ENCODE data around the gene FOSL1. TPM values are rescaled to one million over a fixed set of nuclear protein-coding genes. Genes with fewer than 3 reads are reported as not detected.
A peak's percentile ranks its signal among the peaks of the same experiment; 100 is the strongest.

Gene FOSL1
- total RNA-seq, 1 experiment from 2014 or later, result not detected

- H3K9me2 ChIP-seq (replicated peaks; ENCODE audit: insufficient read depth, low read length), result no peaks in the 10 kb centered on the region
- no peak for DNase-seq
- no peak overlapping the region for H2AFZ ChIP-seq (ENCODE audit: low read length)
- no peak overlapping the region for H3K4me2 ChIP-seq (ENCODE audit: low read depth, low read length, poor library complexity, severe bottlenecking)
- peaks cover 22% of the 10 kb centered on the region for H3K79me2 ChIP-seq (ENCODE audit: low read length)
- peaks cover 35% of the 10 kb centered on the region for H3K4me1 ChIP-seq (ENCODE audit: low read length)
- H3K9ac ChIP-seq (ENCODE audit: low read length), result no peak overlapping the region
- no peak overlapping the region for H3K4me3 ChIP-seq (ENCODE audit: low read length)
- no peaks in the 10 kb centered on the region for H3K9me3 ChIP-seq (ENCODE audit: low read length)
- H3K27me3 ChIP-seq (ENCODE audit: low read length), result no peaks in the 10 kb centered on the region
- H3K27ac ChIP-seq (ENCODE audit: low read length), result no peak overlapping the region
- H3K36me3 ChIP-seq (ENCODE audit: insufficient read depth, low read length), result peaks cover 25% of the 10 kb centered on the region
- no peaks in the 10 kb centered on the region; the same call in 1 of the 2 replicates for H4K20me1 ChIP-seq (ENCODE audit: insufficient read depth, low read depth, low read length)
Observed at GRCh38 chr11:65883786-65884715, 16.1 kb downstream of the FOSL1 start.

DNA sequence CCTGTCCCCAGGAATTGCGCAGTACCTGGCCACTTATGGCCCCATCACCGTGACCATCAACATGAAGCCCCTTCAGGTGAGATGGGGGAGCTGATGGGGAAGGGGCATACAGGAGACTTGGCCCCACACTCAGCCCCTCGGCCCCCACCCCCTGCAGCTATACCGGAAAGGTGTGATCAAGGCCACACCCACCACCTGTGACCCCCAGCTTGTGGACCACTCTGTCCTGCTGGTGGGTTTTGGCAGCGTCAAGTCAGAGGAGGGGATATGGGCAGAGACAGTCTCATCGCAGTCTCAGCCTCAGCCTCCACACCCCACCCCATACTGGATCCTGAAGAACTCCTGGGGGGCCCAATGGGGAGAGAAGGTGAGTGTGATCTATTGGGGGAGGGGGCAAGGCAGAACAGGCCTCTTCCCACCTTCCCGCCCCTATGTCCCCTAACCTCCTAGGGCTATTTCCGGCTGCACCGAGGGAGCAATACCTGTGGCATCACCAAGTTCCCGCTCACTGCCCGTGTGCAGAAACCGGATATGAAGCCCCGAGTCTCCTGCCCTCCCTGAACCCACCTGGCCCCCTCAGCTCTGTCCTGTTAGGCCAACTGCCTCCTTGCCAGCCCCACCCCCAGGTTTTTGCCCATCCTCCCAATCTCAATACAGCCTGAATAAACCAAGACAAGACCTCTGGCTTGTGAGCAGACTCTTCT lies 17.0 kb downstream of the FOSL1 start:
- Histone ChIP-seq H3K4me1 (ENCODE audit: low read length) (peaks cover 29% of the 10 kb centered on the region), H3K4me2 (ENCODE audit: low read depth, low read length, poor library complexity, severe bottlenecking) (no peak overlapping the region), H3K79me2 (ENCODE audit: low read length) (peaks cover 21% of the 10 kb centered on the region), H3K36me3 (ENCODE audit: insufficient read depth, low read length) (peaks cover 25% of the 10 kb centered on the region), H3K9ac (ENCODE audit: low read length) (no peak overlapping the region), H3K9me2 (replicated peaks; ENCODE audit: insufficient read depth, low read length) (no peaks in the 10 kb centered on the region), H2AFZ (ENCODE audit: low read length) (no peak overlapping the region), H4K20me1 (ENCODE audit: insufficient read depth, low read depth, low read length) (no peaks in the 10 kb centered on the region; the same call in 1 of the 2 replicates), H3K27ac (ENCODE audit: low read length) (no peak overlapping the region), H3K9me3 (ENCODE audit: low read length) (no peaks in the 10 kb centered on the region), H3K27me3 (ENCODE audit: low read length) (no peaks in the 10 kb centered on the region), H3K4me3 (ENCODE audit: low read length) (no peak overlapping the region)
- no peak for DNase-seq

DNA sequence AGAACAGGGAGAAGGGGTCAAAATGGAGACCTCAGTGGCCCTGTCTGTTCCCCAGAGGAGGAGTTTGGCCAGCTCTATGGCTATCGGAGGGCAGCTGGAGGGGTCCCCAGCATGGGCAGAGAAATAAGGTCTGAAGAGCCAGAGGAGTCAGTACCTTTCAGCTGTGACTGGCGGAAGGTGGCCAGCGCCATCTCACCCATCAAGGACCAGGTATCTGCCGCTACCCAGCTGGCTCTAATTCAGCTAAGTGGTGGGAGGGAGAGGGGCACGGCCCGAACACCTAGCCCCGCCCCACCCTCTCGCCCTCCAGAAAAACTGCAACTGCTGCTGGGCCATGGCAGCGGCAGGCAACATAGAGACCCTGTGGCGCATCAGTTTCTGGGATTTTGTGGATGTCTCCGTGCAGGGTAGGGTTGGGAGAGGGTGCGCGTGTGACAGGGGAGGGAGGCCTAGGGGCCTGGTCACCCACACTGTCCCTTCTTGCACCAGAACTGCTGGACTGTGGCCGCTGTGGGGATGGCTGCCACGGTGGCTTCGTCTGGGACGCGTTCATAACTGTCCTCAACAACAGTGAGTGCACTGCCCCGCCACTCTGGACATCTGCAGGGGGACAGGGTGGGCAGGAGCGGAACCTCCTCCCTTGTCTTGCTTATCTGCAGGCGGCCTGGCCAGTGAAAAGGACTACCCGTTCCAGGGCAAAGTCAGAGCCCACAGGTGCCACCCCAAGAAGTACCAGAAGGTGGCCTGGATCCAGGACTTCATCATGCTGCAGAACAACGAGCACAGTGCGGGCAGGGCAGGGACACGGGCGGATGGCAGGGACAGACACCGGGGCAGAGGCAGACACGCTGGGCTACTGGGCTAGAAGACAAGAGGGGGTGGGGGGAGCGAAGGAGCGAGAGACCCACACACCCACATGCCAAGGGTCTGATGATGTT lies 17.8 kb downstream of the FOSL1 start:
- no peak for DNase-seq
- no peaks in the 10 kb centered on the region for H3K27me3 ChIP-seq (ENCODE audit: low read length)
- no peak overlapping the region for H3K4me2 ChIP-seq (ENCODE audit: low read depth, low read length, poor library complexity, severe bottlenecking)
- H3K9me2 ChIP-seq (replicated peaks; ENCODE audit: insufficient read depth, low read length), result no peaks in the 10 kb centered on the region
- no peak overlapping the region for H2AFZ ChIP-seq (ENCODE audit: low read length)
- H3K27ac ChIP-seq (ENCODE audit: low read length), result no peak overlapping the region
- no peaks in the 10 kb centered on the region; the same call in 1 of the 2 replicates for H4K20me1 ChIP-seq (ENCODE audit: insufficient read depth, low read depth, low read length)
- H3K36me3 ChIP-seq (ENCODE audit: insufficient read depth, low read length), result peaks cover 25% of the 10 kb centered on the region
- peaks cover 13% of the 10 kb centered on the region for H3K79me2 ChIP-seq (ENCODE audit: low read length)
- no peak overlapping the region for H3K4me3 ChIP-seq (ENCODE audit: low read length)
- no peaks in the 10 kb centered on the region for H3K9me3 ChIP-seq (ENCODE audit: low read length)
- no peak overlapping the region for H3K9ac ChIP-seq (ENCODE audit: low read length)
- peaks cover 27% of the 10 kb centered on the region for H3K4me1 ChIP-seq (ENCODE audit: low read length)

DNA sequence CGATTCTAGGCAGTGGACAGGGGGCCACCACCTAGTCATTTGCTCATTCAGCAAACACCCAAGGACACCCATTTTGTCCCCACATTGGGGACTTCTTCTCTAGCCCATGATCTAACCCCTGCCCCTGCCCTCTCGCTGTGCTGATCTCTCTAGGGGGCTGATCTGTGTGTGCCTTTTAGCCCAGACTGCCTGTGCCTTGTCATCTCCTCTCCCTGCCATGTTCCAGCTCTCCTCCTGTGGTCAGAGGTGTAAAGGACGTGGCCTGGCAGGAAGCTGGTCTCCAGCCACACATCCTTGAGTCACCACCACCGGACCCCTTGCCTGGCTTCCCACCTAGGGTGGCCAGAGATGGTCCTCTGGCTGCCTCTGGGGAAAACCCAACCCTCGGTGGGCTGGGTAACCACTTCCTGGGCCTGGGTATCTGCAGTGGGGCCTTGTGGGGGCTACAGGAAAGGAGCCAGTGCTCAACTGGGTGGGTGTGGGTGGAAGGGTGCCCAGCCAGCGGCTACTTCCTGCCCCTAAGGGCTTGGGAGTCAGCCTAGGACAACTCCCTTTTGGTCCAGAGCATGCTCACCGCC lies 19.3 kb downstream of the FOSL1 start:
- DNase-seq, result no peak
- no peaks in the 10 kb centered on the region; the same call in 1 of the 2 replicates for H4K20me1 ChIP-seq (ENCODE audit: insufficient read depth, low read depth, low read length)
- peaks cover 14% of the 10 kb centered on the region for H3K4me1 ChIP-seq (ENCODE audit: low read length)
- no peaks in the 10 kb centered on the region for H3K9me2 ChIP-seq (replicated peaks; ENCODE audit: insufficient read depth, low read length)
- H3K4me2 ChIP-seq (ENCODE audit: low read depth, low read length, poor library complexity, severe bottlenecking), result no peak overlapping the region
- H3K9me3 ChIP-seq (ENCODE audit: low read length), result no peaks in the 10 kb centered on the region
- peaks cover 19% of the 10 kb centered on the region for H3K36me3 ChIP-seq (ENCODE audit: insufficient read depth, low read length)
- H3K4me3 ChIP-seq (ENCODE audit: low read length), result no peak overlapping the region
- no peak overlapping the region for H3K9ac ChIP-seq (ENCODE audit: low read length)
- H2AFZ ChIP-seq (ENCODE audit: low read length), result no peak overlapping the region
- no peaks in the 10 kb centered on the region for H3K79me2 ChIP-seq (ENCODE audit: low read length)
- H3K27me3 ChIP-seq (ENCODE audit: low read length), result no peaks in the 10 kb centered on the region
- no peak overlapping the region for H3K27ac ChIP-seq (ENCODE audit: low read length)

DNA sequence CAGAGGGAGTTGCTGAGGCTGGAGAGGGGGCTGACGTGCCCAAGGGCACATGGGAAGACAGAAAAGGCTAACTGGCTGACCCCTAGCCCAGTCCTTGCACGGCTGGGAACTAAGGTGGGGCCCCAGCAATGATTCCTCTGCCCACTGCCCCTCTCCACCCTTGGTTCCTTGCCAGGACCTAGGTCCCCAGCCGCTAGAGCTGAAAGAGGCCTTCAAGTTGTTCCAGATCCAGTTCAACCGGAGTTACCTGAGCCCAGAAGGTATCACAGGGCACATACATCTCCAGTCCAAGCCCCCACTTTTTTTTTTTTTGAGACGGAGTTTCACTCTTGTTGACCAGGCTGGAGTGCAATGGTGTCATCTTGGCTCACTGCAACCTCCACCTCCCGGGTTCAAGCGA lies 20.2 kb downstream of the FOSL1 start:
- peaks cover 15% of the 10 kb centered on the region for H3K36me3 ChIP-seq (ENCODE audit: insufficient read depth, low read length)
- H3K27ac ChIP-seq (ENCODE audit: low read length), result no peak overlapping the region
- no peak overlapping the region for H2AFZ ChIP-seq (ENCODE audit: low read length)
- no peaks in the 10 kb centered on the region for H3K9me3 ChIP-seq (ENCODE audit: low read length)
- H3K4me1 ChIP-seq (ENCODE audit: low read length), result peaks cover 7% of the 10 kb centered on the region
- H3K79me2 ChIP-seq (ENCODE audit: low read length), result no peaks in the 10 kb centered on the region
- DNase-seq, result no peak
- no peak overlapping the region for H3K4me2 ChIP-seq (ENCODE audit: low read depth, low read length, poor library complexity, severe bottlenecking)
- no peaks in the 10 kb centered on the region; the same call in 1 of the 2 replicates for H4K20me1 ChIP-seq (ENCODE audit: insufficient read depth, low read depth, low read length)
- no peak overlapping the region for H3K9ac ChIP-seq (ENCODE audit: low read length)
- no peaks in the 10 kb centered on the region for H3K9me2 ChIP-seq (replicated peaks; ENCODE audit: insufficient read depth, low read length)
- no peak overlapping the region for H3K4me3 ChIP-seq (ENCODE audit: low read length)
- H3K27me3 ChIP-seq (ENCODE audit: low read length), result no peaks in the 10 kb centered on the region

- H3K4me2 ChIP-seq (ENCODE audit: low read depth, low read length, poor library complexity, severe bottlenecking), result no peak within 1 kb of the TSS
- no peak within 1 kb of the TSS for H3K9ac ChIP-seq (ENCODE audit: low read length)
- H4K20me1 ChIP-seq (ENCODE audit: insufficient read depth, low read depth, low read length), result no peaks in the 10 kb centered on the region; the same call in 1 of the 2 replicates
- no peaks in the 10 kb centered on the region for H3K9me3 ChIP-seq (ENCODE audit: low read length)
- no peak within 1 kb of the TSS for H3K4me3 ChIP-seq (ENCODE audit: low read length)
- H2AFZ ChIP-seq (ENCODE audit: low read length), result no peak within 1 kb of the TSS
- no peak for DNase-seq
- H3K27me3 ChIP-seq (ENCODE audit: low read length), result no peaks in the 10 kb centered on the region
- peaks cover 3% of the 10 kb centered on the region; the same call in 1 of the 2 replicates for H3K4me1 ChIP-seq (ENCODE audit: low read length)
- no peaks in the 10 kb centered on the region for H3K79me2 ChIP-seq (ENCODE audit: low read length)
- peaks cover 15% of the 10 kb centered on the region for H3K36me3 ChIP-seq (ENCODE audit: insufficient read depth, low read length)
- no peaks in the 10 kb centered on the region for H3K9me2 ChIP-seq (replicated peaks; ENCODE audit: insufficient read depth, low read length)
- H3K27ac ChIP-seq (ENCODE audit: low read length), result no peak within 1 kb of the TSS
Observed at GRCh38 chr11:65879617-65880016, 20.6 kb downstream of the FOSL1 start, which contains the start of gene CTSW. Gene CTSW, plus strand, starts transcription at chr11:65879837. Its CDS starts 18 bp downstream, at chr11:65879855.

- Histone ChIP-seq H3K79me2 (ENCODE audit: low read length) (no peaks in the 10 kb centered on the region), H3K9me2 (replicated peaks; ENCODE audit: insufficient read depth, low read length) (no peaks in the 10 kb centered on the region), H2AFZ (ENCODE audit: low read length) (peak overlapping the region; percentile 98), H4K20me1 (ENCODE audit: insufficient read depth, low read depth, low read length) (peaks cover 2% of the 10 kb centered on the region; the same call in 1 of the 2 replicates), H3K4me3 (ENCODE audit: low read length) (peak overlapping the region; percentile 63; the same call in 1 of the 2 replicates), H3K4me1 (ENCODE audit: low read length) (peaks cover 15% of the 10 kb centered on the region), H3K9ac (ENCODE audit: low read length) (peak overlapping the region; percentile 79), H3K27ac (ENCODE audit: low read length) (no peak overlapping the region), H3K36me3 (ENCODE audit: insufficient read depth, low read length) (no peaks in the 10 kb centered on the region), H3K9me3 (ENCODE audit: low read length) (no peaks in the 10 kb centered on the region), H3K27me3 (ENCODE audit: low read length) (no peaks in the 10 kb centered on the region), H3K4me2 (ENCODE audit: low read depth, low read length, poor library complexity, severe bottlenecking) (peak overlapping the region; percentile 90)
- DNase-seq, result peak; percentile 97
Observed at GRCh38 chr11:65873318-65874156, 26.7 kb downstream of the FOSL1 start.
